GM12865 (cell line): ENCODE results near the gene APOM.

Source experiments
- DNase-seq: peaks from one replicate; pipeline ENCODE4 v3.0.0; 2010; ENCODE audit warnings: low read depth
- H3K4me3 ChIP-seq: 2 replicates; pipeline ENCODE4 v1.5.1; 2011; ENCODE audit warnings: mild to moderate bottlenecking, low read depth, low read length, control low read depth
- TF ChIP-seq, protein P1 (sequence below): IDR thresholded peaks from 2 replicates; pipeline ENCODE4 v1.5.1; 2011; ENCODE audit warnings: low read length, control low read depth, low read depth, inconsistent platforms; ENCODE audit not compliant: insufficient read depth; ENCODE audit errors: missing control alignments

The APOM gene

GRCh38 chr6:31655349-31656237 is at the start of gene APOM:
APOM (plus strand) TSS chr6:31655894; CDS start chr6:31655967, 73 bp downstream.
- no peak within 1 kb of the TSS for H3K4me3 ChIP-seq
- DNase-seq, result no peak
- TF ChIP-seq, protein P1, sequence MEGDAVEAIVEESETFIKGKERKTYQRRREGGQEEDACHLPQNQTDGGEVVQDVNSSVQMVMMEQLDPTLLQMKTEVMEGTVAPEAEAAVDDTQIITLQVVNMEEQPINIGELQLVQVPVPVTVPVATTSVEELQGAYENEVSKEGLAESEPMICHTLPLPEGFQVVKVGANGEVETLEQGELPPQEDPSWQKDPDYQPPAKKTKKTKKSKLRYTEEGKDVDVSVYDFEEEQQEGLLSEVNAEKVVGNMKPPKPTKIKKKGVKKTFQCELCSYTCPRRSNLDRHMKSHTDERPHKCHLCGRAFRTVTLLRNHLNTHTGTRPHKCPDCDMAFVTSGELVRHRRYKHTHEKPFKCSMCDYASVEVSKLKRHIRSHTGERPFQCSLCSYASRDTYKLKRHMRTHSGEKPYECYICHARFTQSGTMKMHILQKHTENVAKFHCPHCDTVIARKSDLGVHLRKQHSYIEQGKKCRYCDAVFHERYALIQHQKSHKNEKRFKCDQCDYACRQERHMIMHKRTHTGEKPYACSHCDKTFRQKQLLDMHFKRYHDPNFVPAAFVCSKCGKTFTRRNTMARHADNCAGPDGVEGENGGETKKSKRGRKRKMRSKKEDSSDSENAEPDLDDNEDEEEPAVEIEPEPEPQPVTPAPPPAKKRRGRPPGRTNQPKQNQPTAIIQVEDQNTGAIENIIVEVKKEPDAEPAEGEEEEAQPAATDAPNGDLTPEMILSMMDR, result no peak

DNA sequence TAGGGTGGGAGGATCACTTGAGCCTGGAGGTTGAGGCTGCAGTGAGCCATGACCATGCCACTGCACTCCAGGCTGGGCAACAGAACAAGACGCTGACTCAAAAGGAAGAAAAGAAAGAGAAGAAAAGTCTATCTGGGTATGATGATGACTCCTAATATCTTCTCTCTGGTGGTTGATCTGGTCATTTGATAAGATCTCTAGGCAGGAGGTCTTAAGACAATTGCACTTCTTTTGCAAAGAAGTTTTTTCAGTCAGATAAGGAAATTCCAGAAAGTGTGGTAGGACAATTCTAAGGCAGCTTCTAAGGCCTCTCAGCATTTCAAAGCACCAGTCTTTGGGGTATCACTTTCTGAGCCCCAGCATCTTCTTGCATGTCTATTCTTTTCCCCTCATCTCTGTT is 48.4 kb upstream of the APOM start:
- DNase-seq, result no peak
- TF ChIP-seq, protein P1, result no peak
- no peak overlapping the region for H3K4me3 ChIP-seq

DNA sequence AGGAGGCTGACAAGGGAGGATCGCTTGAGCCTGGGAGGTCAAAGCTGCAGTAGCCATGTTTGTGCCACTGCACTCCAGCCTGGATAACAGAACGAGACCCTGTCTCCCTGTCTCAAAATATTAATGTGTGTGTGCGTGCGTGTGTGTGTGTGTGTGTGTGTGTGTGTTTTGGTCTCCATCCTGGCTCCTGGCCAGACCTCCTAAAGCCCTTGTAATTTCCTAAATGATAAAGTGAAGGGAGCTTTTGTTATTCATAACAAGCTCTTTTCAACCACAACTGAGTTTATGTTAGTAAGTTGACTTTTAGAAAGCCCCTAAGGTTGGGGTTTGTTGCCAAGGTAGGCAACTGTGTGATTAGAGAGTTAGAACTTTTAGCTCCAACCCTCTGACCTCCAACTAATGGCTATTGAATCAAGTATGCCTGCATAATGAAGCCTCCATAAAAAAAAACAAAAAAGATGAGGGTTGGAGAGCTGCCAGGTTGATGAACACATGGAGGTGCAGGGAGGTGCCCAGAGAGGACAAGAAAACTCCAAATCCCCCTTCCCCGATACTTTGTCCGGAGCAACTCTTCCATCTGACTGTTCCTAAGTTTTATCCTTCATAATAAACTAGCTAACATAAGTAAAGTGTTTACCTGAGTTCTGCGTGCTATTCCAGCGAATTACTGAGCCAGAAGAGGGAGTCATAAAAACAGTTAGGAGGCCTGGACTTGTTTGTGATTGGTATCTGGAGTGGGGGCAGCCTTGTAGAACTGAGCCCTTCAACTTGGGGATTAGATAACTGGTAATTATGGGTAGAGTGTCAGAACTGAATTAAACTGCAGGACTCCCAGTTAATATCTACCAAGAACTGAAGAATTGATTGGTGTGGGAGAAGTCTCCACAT is 45.9 kb upstream of the APOM start:
- TF ChIP-seq, protein P1, result no peak
- no peak overlapping the region for H3K4me3 ChIP-seq
- DNase-seq, result no peak

GRCh38 chr6:31610968-31611367 is 44.7 kb upstream of the APOM start:
- no peak overlapping the region for H3K4me3 ChIP-seq
- DNase-seq, result no peak
- TF ChIP-seq, protein P1, result no peak

DNA sequence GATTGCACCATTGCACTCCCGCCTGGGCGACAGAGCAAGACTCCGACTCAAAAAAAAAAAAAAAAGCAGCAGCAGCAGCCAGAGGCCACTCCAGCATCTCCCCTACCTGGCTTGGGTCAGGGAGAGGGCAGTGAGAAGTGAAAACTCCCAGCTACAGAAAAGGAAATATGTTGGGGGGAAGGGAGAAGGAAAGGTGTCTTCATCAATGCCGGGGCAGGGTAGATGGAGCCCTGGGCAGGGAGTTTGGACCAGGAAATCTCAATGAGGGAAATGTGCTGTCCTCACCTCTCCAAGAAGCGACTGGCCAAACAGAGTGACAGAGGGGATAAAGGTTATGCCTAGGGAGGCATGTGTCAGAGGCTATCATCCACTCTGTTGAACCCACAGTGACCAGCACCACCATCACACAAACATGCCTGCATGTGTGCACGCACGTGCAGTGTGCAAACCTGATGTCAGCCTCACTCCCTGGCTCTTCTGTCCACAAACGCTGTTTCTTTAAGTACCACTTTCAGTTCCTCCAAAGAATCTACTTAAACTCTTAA is 41.5 kb upstream of the APOM start:
- TF ChIP-seq, protein P1, result no peak
- no peak for DNase-seq
- H3K4me3 ChIP-seq, result no peak overlapping the region

DNA sequence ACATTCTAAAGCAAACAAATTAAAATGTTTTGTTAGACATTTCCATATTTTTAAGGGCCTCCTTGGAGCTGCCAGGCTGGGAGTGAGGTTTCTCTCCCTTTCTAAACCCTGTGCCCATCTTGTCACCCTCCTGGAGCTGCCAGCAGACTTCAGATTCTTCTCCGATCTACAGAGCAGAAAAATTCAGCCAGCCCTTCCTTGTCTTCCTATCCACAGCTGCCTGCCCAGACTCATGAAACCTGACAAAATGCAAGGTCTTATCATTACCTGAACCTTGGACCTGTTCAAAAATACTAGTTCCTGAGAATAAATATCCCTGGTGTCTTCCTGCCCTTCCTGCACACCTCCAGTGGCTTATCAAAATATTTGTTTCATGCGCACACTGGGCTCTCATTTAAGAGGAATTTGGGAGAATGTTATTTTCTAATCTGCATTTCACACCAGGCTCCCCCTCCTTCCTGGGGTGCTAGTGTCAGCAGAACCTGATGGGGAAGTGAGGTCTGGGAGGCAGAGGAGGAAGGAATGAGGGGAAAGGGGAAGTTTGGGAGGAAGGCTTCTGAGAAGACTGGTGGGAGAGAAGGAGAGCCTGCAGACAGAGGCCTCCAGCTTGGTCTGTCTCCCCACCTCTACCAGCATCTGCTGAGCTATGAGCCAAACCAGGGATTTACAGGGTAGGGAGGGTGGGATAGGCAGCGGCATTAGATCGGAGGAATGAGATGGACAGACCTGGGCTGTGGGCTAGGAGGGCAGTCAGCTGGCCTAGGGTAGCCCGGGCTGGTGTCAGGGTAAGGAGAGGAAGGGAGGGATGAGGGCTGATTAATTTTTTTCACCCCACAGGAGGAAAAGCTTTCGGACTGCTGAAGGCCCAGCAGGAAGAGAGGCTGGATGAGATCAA is 40.8 kb upstream of the APOM start, which contains the start of gene AIF1:
AIF1 (plus strand) TSS at position 551 of the 895 bp plus-strand sequence; CDS start at position 647, 96 bp downstream.
- DNase-seq, result no peak
- no peak within 1 kb of the TSS for H3K4me3 ChIP-seq
- TF ChIP-seq, protein P1, result no peak
